Smooth muscle cell of the umbilical artery (primary cell): ENCODE results near the gene CRY1. TPM values are rescaled to one million over a fixed set of nuclear protein-coding genes. Genes with fewer than 3 reads are reported as not detected.

Experiments used
- total RNA-seq: library from RNA; depleted of rRNA; stranded (reverse); fragments of >200 nt; gene quantifications from 2 replicates; pipeline ENCODE4 v1.2.3, GENCODE V29; 2014

The CRY1 gene
- total RNA-seq, result 11.3 and 18.9 TPM in 2 replicates

DNA sequence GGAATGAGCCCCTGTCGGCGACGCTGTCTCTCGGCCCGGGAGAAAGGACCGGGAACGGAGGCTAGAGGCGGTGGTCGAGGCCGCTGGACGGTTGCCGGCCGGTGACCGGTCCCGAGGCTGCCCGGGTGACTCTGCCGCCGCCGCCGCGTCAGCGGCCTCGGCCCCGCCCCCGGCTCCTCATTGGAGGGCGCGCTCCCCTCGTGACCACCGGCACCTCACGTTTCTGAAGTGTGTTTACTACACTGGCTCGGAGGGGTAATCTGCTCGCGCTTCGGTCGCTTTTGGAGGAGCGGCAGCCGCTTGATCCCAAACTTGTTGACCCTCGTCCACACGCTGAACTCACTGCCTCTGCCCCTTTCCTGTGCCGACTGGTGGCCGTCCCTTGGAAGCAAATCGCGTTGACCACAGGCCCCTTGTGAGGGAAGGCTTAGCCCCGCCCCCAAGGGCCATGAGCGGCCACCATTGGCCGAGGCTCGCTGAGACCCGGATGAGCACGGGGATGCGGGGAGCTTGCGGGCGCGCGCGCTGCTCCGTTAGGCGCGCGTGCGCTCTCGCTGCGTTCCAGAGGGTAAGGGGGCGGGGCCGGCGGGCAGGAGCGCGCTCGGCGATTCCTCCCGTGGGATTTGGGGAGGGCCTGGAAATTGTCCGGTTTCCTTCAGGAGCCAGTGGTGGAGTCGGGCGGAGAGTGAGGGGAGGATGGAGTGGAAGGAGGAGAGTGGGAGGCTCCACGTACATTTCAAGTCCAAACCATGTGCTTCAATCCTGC lies at the start of gene CRY1:
Gene CRY1 (minus strand): TSS at position 133 of the 766 bp plus-strand sequence. CDS start 588 bp downstream, outside the sequence.

GRCh38 chr12:106986625-106987389 lies 106.5 kb downstream of the CRY1 start, which contains the start of gene MTERF2:
Gene MTERF2 (minus strand): TSS chr12:106987146. CDS start chr12:106978714, 8,432 bp downstream.

DNA sequence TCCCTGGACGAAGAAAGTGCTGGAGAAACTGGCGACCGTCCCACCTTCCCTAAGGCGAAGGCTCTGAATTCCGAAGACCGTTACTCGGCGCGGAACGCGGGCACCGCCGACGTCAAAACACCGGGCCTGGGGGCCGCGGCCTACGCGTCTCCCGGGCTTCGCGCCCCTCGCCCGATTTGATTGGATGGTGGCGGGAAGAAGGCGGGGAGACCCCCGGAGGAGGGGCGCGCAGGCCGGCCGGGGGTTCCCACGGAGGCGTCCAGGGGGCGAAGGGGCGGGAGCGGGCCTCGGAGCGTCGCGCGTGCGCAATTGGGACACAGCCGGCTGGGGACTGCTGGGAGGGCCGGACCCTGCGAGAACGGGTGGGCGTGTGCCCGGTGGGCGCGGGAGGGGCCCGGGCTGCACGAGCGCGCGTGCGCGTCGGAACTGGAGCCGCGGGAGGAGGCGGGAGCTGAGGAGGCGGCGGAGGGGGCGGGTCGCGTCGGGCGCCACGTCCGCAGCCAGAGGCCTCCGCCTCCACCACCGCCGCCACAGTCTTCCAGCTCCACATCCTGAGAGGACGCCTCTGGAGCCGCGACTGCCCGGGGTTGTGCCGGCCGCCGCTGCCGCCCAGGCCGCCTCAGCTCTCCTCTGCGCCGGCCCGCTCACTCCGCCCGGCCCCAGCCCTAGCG lies 137.8 kb downstream of the CRY1 start, which contains the start of gene TMEM263:
Gene TMEM263 (plus strand): TSS at position 531 of the 671 bp plus-strand sequence. CDS start 11,210 bp downstream, outside the sequence.

Other genes starting within 250 kb of the CRY1 start
- 173 and 188 TPM in 2 replicates for gene TMEM263, start 137.6 kb downstream of the CRY1 start, total RNA-seq
- 3.9 and 4.1 TPM in 2 replicates for gene MTERF2, start 106.4 kb downstream of the CRY1 start, total RNA-seq